Measurements from ENCODE around the gene TMED7.

- TF ChIP-seq CTCF (conservative IDR thresholded peaks at IDR 0.05 in 1 of 2, IDR thresholded peaks at IDR 0.05 in 1 of 2; ENCODE audit: extremely low read depth in 1 of 2, insufficient read depth in 1 of 2, low read depth in 1 of 2, low read length in 2 of 2) = no peak
- TF ChIP-seq EZH2 (IDR thresholded peaks at IDR 0.05; ENCODE audit: borderline replicate concordance, low read length) = no peak
These were observed 31.4 kb downstream of the TMED7 start for GRCh38 chr5:115594128-115595047.

Measured in mammary epithelial cell (primary cell).